HL-60 (cell line): Measurements from ENCODE around the gene CCNO.

Experiments used
- POLR2AphosphoS5 ChIP-seq: IDR thresholded peaks from 2 replicates; pipeline ENCODE4 v1.6.1; 2012; ENCODE audit warnings: low read depth
- TF ChIP-seq, protein P1 (sequence below): IDR thresholded peaks from one replicate; pipeline ENCODE4 v1.5.1; 2011; ENCODE audit warnings: low read length, control low read depth, inconsistent platforms; ENCODE audit not compliant: insufficient read depth

DNA sequence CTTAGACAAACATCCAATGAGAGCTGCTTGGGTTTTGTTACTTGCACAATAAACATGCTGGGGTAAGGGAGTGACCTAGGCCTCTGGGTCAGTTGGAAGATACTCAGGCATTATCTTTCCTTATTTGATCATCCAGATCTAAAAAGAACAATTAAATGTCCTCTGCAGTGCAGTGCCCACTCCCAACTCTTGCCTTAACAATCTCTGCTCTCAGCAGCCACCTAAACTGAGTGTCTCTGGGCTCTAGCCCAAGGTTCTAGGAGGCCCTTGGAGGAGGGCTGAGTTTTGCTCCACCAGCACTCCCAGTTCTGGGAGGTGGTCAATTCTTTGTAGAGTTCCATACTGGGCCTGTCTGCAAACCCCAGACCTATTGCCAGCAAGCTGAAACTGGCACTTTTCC lies 8.1 kb downstream of the CCNO start:
- TF ChIP-seq, protein P1, sequence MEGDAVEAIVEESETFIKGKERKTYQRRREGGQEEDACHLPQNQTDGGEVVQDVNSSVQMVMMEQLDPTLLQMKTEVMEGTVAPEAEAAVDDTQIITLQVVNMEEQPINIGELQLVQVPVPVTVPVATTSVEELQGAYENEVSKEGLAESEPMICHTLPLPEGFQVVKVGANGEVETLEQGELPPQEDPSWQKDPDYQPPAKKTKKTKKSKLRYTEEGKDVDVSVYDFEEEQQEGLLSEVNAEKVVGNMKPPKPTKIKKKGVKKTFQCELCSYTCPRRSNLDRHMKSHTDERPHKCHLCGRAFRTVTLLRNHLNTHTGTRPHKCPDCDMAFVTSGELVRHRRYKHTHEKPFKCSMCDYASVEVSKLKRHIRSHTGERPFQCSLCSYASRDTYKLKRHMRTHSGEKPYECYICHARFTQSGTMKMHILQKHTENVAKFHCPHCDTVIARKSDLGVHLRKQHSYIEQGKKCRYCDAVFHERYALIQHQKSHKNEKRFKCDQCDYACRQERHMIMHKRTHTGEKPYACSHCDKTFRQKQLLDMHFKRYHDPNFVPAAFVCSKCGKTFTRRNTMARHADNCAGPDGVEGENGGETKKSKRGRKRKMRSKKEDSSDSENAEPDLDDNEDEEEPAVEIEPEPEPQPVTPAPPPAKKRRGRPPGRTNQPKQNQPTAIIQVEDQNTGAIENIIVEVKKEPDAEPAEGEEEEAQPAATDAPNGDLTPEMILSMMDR, result no peak
- no peak for TF ChIP-seq POLR2AphosphoS5
